Vagina (tissue), 2 donors: ENCODE data around the gene PXN. TPM values are rescaled to one million over a fixed set of nuclear protein-coding genes. Genes with fewer than 3 reads are reported as not detected.
"Not testable (repeated sequence)": the region's sequence is repeated elsewhere in the genome, so short reads cannot be mapped to it uniquely, and the experiment has no call there.

Source experiments
- DNase-seq, 2 donors: peaks; one replicate each; pipeline ENCODE4 v3.0.0-alpha.2; 2017; ENCODE audit errors: extremely low spot score in 2 of 2
- H3K27ac ChIP-seq: fragments of 200-600 bp; sonication (generic); one replicate; pipeline ENCODE4 v1.5.1; 2019
- H3K27me3 ChIP-seq: fragments of 200-600 bp; sonication (generic); one replicate; pipeline ENCODE4 v1.5.1; 2019
- H3K36me3 ChIP-seq, 2 donors: fragments of 200-600 bp; sonication (generic); one replicate each; pipeline ENCODE4 v1.5.1; 2017 to 2019
- H3K4me1 ChIP-seq: fragments of 200-600 bp; sonication (generic); one replicate; pipeline ENCODE4 v1.5.1; 2019
- H3K4me3 ChIP-seq, 2 donors: fragments of 200-600 bp; sonication (generic); 1 replicate in 1 of 2; 2 replicates in 1 of 2; pipeline ENCODE4 v1.5.1; 2016 to 2019
- H3K9me3 ChIP-seq: fragments of 200-600 bp; sonication (generic); one replicate; pipeline ENCODE4 v1.5.1; 2019
- CTCF ChIP-seq, 3 experiments: fragments of 450-650 bp in 2 of 3; fragments of 200-600 bp in 1 of 3; sonication (generic) in 1 of 3; IDR thresholded peaks; one replicate each; pipeline ENCODE4 v1.5.1; 2017 to 2019; ENCODE audit warnings: antibody characterized with exemption in 3 of 3, mild to moderate bottlenecking in 2 of 3, moderate library complexity in 2 of 3
- POLR2A ChIP-seq, 2 donors: fragments of 450-650 bp; IDR thresholded peaks; one replicate each; pipeline ENCODE4 v1.6.1; 2017; ENCODE audit warnings: antibody characterized with exemption in 2 of 2, mild to moderate bottlenecking in 2 of 2, moderate library complexity in 2 of 2
- POLR2AphosphoS5 ChIP-seq, 2 donors: sonication (generic); formaldehyde crosslinking; IDR thresholded peaks; one replicate each; pipeline ENCODE4 v1.9.0; 2017; ENCODE audit warnings: antibody characterized with exemption in 2 of 2, mild to moderate bottlenecking in 2 of 2, low read depth in 1 of 2; ENCODE audit not compliant: insufficient read depth in 1 of 2
- intact Hi-C: fragments of 100-400 bp; cut with DNase I; formaldehyde crosslinking; loops from one replicate; pipeline ENCODE4 v1.15.1; 2023
- total RNA-seq: library from RNA; depleted of rRNA; stranded (reverse); fragments of >200 nt; gene quantifications from one replicate; pipeline ENCODE4 v1.2.3, GENCODE V29; 2016

PXN gene
- total RNA-seq, 1 donor from 2014 or later: 95.3 TPM

DNA sequence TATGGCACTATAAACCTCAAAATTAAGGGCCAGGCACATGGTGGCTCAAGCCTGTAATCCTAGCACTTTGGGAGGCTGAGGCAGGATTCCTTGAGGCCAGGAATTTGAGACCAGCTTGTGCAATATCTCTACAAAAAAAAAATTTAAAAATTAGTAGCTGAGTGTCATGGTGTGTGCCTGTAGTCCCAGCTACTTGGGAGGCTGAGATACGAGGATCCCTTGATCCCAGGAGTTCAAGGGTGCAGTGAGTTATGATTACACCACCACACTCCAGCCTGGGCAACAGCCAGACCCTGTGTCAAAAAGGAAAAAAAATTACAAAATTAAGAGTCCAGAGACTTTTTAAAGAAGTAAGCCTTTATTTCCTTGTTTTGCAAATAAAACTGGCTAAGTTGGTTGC, 69.2 kb downstream of the PXN start:
- Histone ChIP-seq H3K36me3 (peaks cover 0 to 26% of the 10 kb centered on the region in 2 donors), H3K27ac (no peak overlapping the region), H3K9me3 (no peaks in the 10 kb centered on the region), H3K27me3 (no peaks in the 10 kb centered on the region), H3K4me3 (no peak overlapping the region), H3K4me1 (peaks cover 63% of the 10 kb centered on the region)
- intact Hi-C loops: no loop called here
- DNase-seq: no peak
- TF ChIP-seq CTCF (IDR thresholded peaks at IDR 0.05): no peak
- no peak for TF ChIP-seq POLR2AphosphoS5 (IDR thresholded peaks at IDR 0.05; ENCODE audit: insufficient read depth in 1 of 2, low read depth in 1 of 2)
- TF ChIP-seq POLR2A (IDR thresholded peaks at IDR 0.05): no peak

DNA sequence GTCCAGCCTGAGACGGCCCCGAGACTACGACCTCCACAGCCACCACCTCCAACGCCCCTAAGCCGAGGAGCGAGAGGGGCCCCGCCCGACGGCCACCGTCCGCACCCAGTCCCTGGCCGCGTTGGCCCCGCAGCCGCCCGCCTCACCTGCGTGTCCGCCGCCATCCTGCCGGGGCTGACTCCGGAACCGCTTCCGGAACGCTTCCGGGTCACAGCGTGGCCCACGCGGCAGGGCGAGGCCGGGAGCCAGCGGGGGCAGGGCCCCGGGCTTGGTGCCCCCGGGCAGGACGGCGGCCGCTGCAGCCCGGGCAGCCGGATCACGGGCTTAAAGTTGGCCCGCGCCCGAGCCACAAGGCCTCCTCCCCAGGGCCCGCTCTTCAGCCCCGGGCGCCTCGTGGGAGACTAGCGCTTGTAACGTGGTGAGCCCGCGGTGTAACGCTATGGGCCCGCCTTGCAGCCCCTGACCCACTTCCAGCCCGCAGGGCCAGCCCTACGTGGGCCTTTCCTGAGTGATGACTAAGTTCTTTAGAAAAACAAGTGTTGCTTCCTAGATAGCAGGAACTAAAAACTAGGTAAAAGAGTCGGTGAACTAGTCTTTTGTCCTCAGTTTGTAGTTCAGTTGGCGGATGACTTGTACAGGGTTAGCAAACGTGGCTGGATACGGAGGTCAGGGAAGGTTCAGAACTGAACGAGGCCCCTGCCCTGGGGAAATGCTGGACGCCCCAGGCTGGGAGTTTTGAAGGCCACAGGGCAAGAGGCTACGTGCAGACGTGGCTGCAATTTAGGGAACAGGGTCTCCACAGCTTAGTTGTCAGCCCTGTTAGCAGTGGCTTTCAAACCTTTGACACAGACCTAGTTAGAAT, 70.8 kb downstream of the PXN start, which contains the start of gene GCN1:
Gene GCN1, minus strand, starts transcription at position 182 of the 862 bp plus-strand sequence. Its CDS starts 18 bp downstream, at position 164.
- H3K9me3 ChIP-seq: no peaks in the 10 kb centered on the region
- peaks cover 56% of the 10 kb centered on the region for H3K4me1 ChIP-seq
- no peaks in the 10 kb centered on the region for H3K27me3 ChIP-seq
- H3K27ac ChIP-seq: peak within 1 kb of the TSS; percentile 74
- no peak for DNase-seq
- H3K4me3 ChIP-seq: peak within 1 kb of the TSS; percentile 79 to 82
- H3K36me3 ChIP-seq: peaks cover 0 to 32% of the 10 kb centered on the region in 2 donors
- TF ChIP-seq CTCF (IDR thresholded peaks at IDR 0.05) (peak in 1 of 3 experiments; percentile 11), POLR2AphosphoS5 (IDR thresholded peaks at IDR 0.05; ENCODE audit: insufficient read depth in 1 of 2, low read depth in 1 of 2) (peak in 1 of 2 donors; percentile 70), POLR2A (IDR thresholded peaks at IDR 0.05) (peak in 1 of 2 donors; percentile 42)
- intact Hi-C loops: no loop called here

DNA sequence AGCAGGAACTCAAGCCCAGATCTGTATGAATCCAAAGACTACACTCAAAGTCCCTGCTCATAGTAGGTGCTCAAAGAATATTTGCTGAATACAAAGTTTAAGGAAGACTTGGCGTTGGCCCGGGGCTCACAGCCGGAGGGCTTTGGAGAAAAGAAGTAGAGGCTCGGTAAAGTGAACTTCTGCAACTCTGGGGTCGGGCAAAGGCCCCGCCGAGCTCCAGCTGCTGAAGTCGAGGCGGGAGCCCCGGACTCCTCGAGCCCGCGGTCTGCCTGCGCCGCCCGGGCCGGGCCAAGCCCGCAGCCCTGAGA, 71.3 kb downstream of the PXN start:
- DNase-seq: no peak
- no peaks in the 10 kb centered on the region for H3K9me3 ChIP-seq
- no peak for TF ChIP-seq POLR2A (IDR thresholded peaks at IDR 0.05)
- TF ChIP-seq POLR2AphosphoS5 (IDR thresholded peaks at IDR 0.05; ENCODE audit: insufficient read depth in 1 of 2, low read depth in 1 of 2): no peak
- TF ChIP-seq CTCF (IDR thresholded peaks at IDR 0.05): no peak
- H3K4me3 ChIP-seq: peak overlapping the region; percentile 79 to 82
- H3K27me3 ChIP-seq: no peaks in the 10 kb centered on the region
- peaks cover 50% of the 10 kb centered on the region for H3K4me1 ChIP-seq
- H3K27ac ChIP-seq: peak overlapping the region; percentile 74
- peaks cover 0 to 36% of the 10 kb centered on the region in 2 donors for H3K36me3 ChIP-seq
- intact Hi-C loops: no loop called here

GRCh38 chr12:120193286-120193685, 72.2 kb downstream of the PXN start:
- peak overlapping the region in 1 of 2 donors; percentile 82 for H3K4me3 ChIP-seq
- intact Hi-C loops, H3K9me3 ChIP-seq, H3K27me3 ChIP-seq, DNase-seq, H3K27ac ChIP-seq: not testable (repeated sequence)
- peaks cover 0 to 36% of the 10 kb centered on the region in 2 donors for H3K36me3 ChIP-seq
- peaks cover 41% of the 10 kb centered on the region for H3K4me1 ChIP-seq

- H3K4me1 ChIP-seq: peaks cover 32% of the 10 kb centered on the region
- no peaks in the 10 kb centered on the region for H3K27me3 ChIP-seq
- peaks cover 0 to 39% of the 10 kb centered on the region in 2 donors for H3K36me3 ChIP-seq
- H3K9me3 ChIP-seq: no peaks in the 10 kb centered on the region
- TF ChIP-seq POLR2A (IDR thresholded peaks at IDR 0.05): no peak
- no peak for TF ChIP-seq POLR2AphosphoS5 (IDR thresholded peaks at IDR 0.05; ENCODE audit: insufficient read depth in 1 of 2, low read depth in 1 of 2)
- no peak for TF ChIP-seq CTCF (IDR thresholded peaks at IDR 0.05)
- intact Hi-C loops: no loop called here
- H3K4me3 ChIP-seq: no peak overlapping the region
- DNase-seq: no peak
- H3K27ac ChIP-seq: no peak overlapping the region
Measured at GRCh38 chr12:120190985-120191480, 74.5 kb downstream of the PXN start.
